ENCODE data around the gene TREM1. TPM values are rescaled to one million over a fixed set of nuclear protein-coding genes. Genes with fewer than 3 reads are reported as not detected.
A peak's percentile ranks its signal among the peaks of the same experiment; 100 is the strongest.

The TREM1 gene
- total RNA-seq, 2 experiments from 2014 or later: 0.19 to 0.51 TPM

- H3K79me2 ChIP-seq (ENCODE audit: insufficient read depth, low read depth, low read length): no peaks in the 10 kb centered on the region
- TF ChIP-seq EZH2phosphoT487 (IDR thresholded peaks at IDR 0.05; ENCODE audit: borderline replicate concordance, low read depth, low read length) (no peak), CTCF (conservative IDR thresholded peaks at IDR 0.05; ENCODE audit: low read length) (no peak)
- ChIA-PET CTCF (ENCODE audit: unreplicated experiment) (interaction anchor here (0.6 kb wide), 1 partner anchor 505 kb away, joined by 3 read pairs; no protein-coding TSS in a partner anchor), POLR2A (interaction anchor here (1.0 kb wide), 1 partner anchor 9 kb away, joined by 4 read pairs; no protein-coding TSS in a partner anchor)
- H3K4me1 ChIP-seq (ENCODE audit: insufficient read depth, low read length, poor library complexity, severe bottlenecking): no peaks in the 10 kb centered on the region
- no peak overlapping the region for H3K4me2 ChIP-seq (ENCODE audit: low read length)
- H2AFZ ChIP-seq (ENCODE audit: low read length): no peak overlapping the region
- no peak for DNase-seq (ENCODE audit: low spot score)
- H3K27ac ChIP-seq (ENCODE audit: low read depth, low read length, poor library complexity, severe bottlenecking): no peak overlapping the region
- no TSS peak for BruUV-seq (replicated peaks)
- no peaks in the 10 kb centered on the region for H4K20me1 ChIP-seq (ENCODE audit: insufficient read depth, low read length)
- no peaks in the 10 kb centered on the region for H3K36me3 ChIP-seq (ENCODE audit: insufficient read depth, low read length)
- no peaks in the 10 kb centered on the region for H3K9me2 ChIP-seq (ENCODE audit: insufficient read depth, low read length)
- H3K9me3 ChIP-seq (ENCODE audit: low read length): peaks cover 5% of the 10 kb centered on the region
- no peak overlapping the region for H3K4me3 ChIP-seq (ENCODE audit: low read depth, low read length, poor library complexity, severe bottlenecking)
- intact Hi-C loops (cut with micrococcal nuclease; ENCODE audit: unreplicated experiment): no loop called here
These were observed 61.7 kb downstream of the TREM1 start for GRCh38 chr6:41224800-41225199.

Small RNA genes within 50 kb of the gene (small RNA-seq; reads per million reads assigned to genes)
- gene AL391903.2 (not detected), gene AL391903.3 (not detected), gene RNA5SP207 (2.0 reads per million, percentile 77 among the genes with 10 or more reads in this experiment), gene RNU6-643P (not detected)

Other genes starting within 250 kb of the TREM1 start
- 0.62 and 0.85 TPM in 2 replicates for gene UNC5CL, start 247.5 kb downstream of the TREM1 start, total RNA-seq (2014; rRNA removed; shearing (Covaris generic))
- 0.49 and 0.63 TPM in 2 replicates for gene UNC5CL, start 247.5 kb downstream of the TREM1 start, total RNA-seq (2022)
- not detected in 2 replicates for gene TSPO2, start 244.2 kb downstream of the TREM1 start, total RNA-seq (2014; rRNA removed; shearing (Covaris generic))
- gene TSPO2, start 244.2 kb downstream of the TREM1 start, total RNA-seq (2022): not detected in 2 replicates
- not detected in 2 replicates for gene APOBEC2, start 233.5 kb downstream of the TREM1 start, total RNA-seq (2014; rRNA removed; shearing (Covaris generic))
- not detected in 2 replicates for gene APOBEC2, start 233.5 kb downstream of the TREM1 start, total RNA-seq (2022)
- gene OARD1, start 214.3 kb downstream of the TREM1 start, total RNA-seq (2014; rRNA removed; shearing (Covaris generic)): 19.5 and 21.0 TPM in 2 replicates
- gene OARD1, start 214.3 kb downstream of the TREM1 start, total RNA-seq (2022): 41.6 and 47.9 TPM in 2 replicates
- 23.5 and 29.5 TPM in 2 replicates for gene NFYA, start 213.7 kb downstream of the TREM1 start, total RNA-seq (2014; rRNA removed; shearing (Covaris generic))
- 46.4 and 47.9 TPM in 2 replicates for gene NFYA, start 213.7 kb downstream of the TREM1 start, total RNA-seq (2022)
- gene TREML1, start 132.3 kb downstream of the TREM1 start, total RNA-seq (2014; rRNA removed; shearing (Covaris generic)): not detected in 2 replicates
- not detected in 2 replicates for gene TREML1, start 132.3 kb downstream of the TREM1 start, total RNA-seq (2022)
- not detected in 2 replicates for gene TREM2, start 123.6 kb downstream of the TREM1 start, total RNA-seq (2014; rRNA removed; shearing (Covaris generic))
- gene TREM2, start 123.6 kb downstream of the TREM1 start, total RNA-seq (2022): not detected in 2 replicates
- 5.5 and 6.2 TPM in 2 replicates for gene TREML2, start 85.5 kb downstream of the TREM1 start, total RNA-seq (2014; rRNA removed; shearing (Covaris generic))
- 15.1 and 17.4 TPM in 2 replicates for gene TREML2, start 85.5 kb downstream of the TREM1 start, total RNA-seq (2022)
- gene TREML4, start 58.3 kb downstream of the TREM1 start, total RNA-seq (2014; rRNA removed; shearing (Covaris generic)): not detected in 2 replicates
- not detected in 2 replicates for gene TREML4, start 58.3 kb downstream of the TREM1 start, total RNA-seq (2022)
- gene NCR2, start 48.9 kb upstream of the TREM1 start, total RNA-seq (2014; rRNA removed; shearing (Covaris generic)): not detected in 2 replicates
- gene NCR2, start 48.9 kb upstream of the TREM1 start, total RNA-seq (2022): not detected in 2 replicates